ENCODE results near the gene TEX44.

GRCh38 chr2:231589656-231590055 is 3.0 kb upstream of the TEX44 start:
- TF ChIP-seq POLR2A (IDR thresholded peaks at IDR 0.05) (no peak), CTCF (IDR thresholded peaks at IDR 0.05) (no peak), POLR2AphosphoS5 (IDR thresholded peaks at IDR 0.05) (no peak)

Measured in breast epithelium (tissue), 3 donors.